Central memory CD4-positive, alpha-beta T cell (primary cell): Measurements from ENCODE around the gene ABI3.

ENCODE experiments used
- DNase-seq: peaks from one replicate; pipeline ENCODE4 v3.0.0; 2022

Gene ABI3

GRCh38 chr17:49198211-49198610, 12.3 kb upstream of the ABI3 start:
- DNase-seq: no peak

- DNase-seq: no peak
These were observed 10.0 kb upstream of the ABI3 start for GRCh38 chr17:49200423-49201083.

GRCh38 chr17:49201481-49201927, 9.0 kb upstream of the ABI3 start:
- no peak for DNase-seq

- DNase-seq: no peak
These were observed 6.7 kb upstream of the ABI3 start for GRCh38 chr17:49203796-49204195.

- no peak for DNase-seq
These were observed 6.0 kb upstream of the ABI3 start for GRCh38 chr17:49204516-49204915.

GRCh38 chr17:49209061-49209571, 1.4 kb upstream of the ABI3 start:
- no peak for DNase-seq

GRCh38 chr17:49213399-49213798, 2.9 kb downstream of the ABI3 start:
- DNase-seq: no peak

GRCh38 chr17:49213847-49214246, 3.3 kb downstream of the ABI3 start:
- DNase-seq: no peak

- DNase-seq: no peak
These were observed 4.3 kb downstream of the ABI3 start for GRCh38 chr17:49214676-49215360.

GRCh38 chr17:49216482-49216881, 6.0 kb downstream of the ABI3 start:
- no peak for DNase-seq

GRCh38 chr17:49216953-49217650, 6.6 kb downstream of the ABI3 start:
- DNase-seq: no peak

- DNase-seq: peak; percentile 83
These were observed 7.3 kb downstream of the ABI3 start for GRCh38 chr17:49217651-49218413.

- peak; percentile 32 for DNase-seq
These were observed 8.7 kb downstream of the ABI3 start for GRCh38 chr17:49218941-49219913.

- DNase-seq: no peak
These were observed 9.5 kb downstream of the ABI3 start for GRCh38 chr17:49219987-49220386.

GRCh38 chr17:49223168-49223516, 12.6 kb downstream of the ABI3 start:
- DNase-seq: no peak

GRCh38 chr17:49223517-49224197, 13.2 kb downstream of the ABI3 start:
- DNase-seq: peak; percentile 28

- peak; percentile 52 for DNase-seq
These were observed 13.9 kb downstream of the ABI3 start for GRCh38 chr17:49224198-49224996.

- DNase-seq: no peak
These were observed 14.5 kb downstream of the ABI3 start for GRCh38 chr17:49224997-49225337.

GRCh38 chr17:49225554-49226236, 15.2 kb downstream of the ABI3 start:
- DNase-seq: no peak
